Mucosa of descending colon (tissue), 3 donors: ENCODE measurements around the gene HGD. TPM values are rescaled to one million over a fixed set of nuclear protein-coding genes. Genes with fewer than 3 reads are reported as not detected.
"Not testable (repeated sequence)": the region's sequence is repeated elsewhere in the genome, so short reads cannot be mapped to it uniquely, and the experiment has no call there.

ENCODE experiments used
- ATAC-seq: fragments of 200-7000 bp; cut with Tn5 transposase; one replicate; pipeline ENCODE4 v1.9.1; 2020; ENCODE audit warnings: mild to moderate bottlenecking, moderate library complexity
- DNase-seq, 3 donors: peaks; one replicate each; pipeline ENCODE4 v3.0.0-alpha.2; 2020
- H3K36me3 ChIP-seq: fragments of 200-600 bp; one replicate; pipeline ENCODE4 v1.8.0; 2021; ENCODE audit warnings: low read depth, mild to moderate bottlenecking
- H3K4me1 ChIP-seq: fragments of 200-600 bp; one replicate; pipeline ENCODE4 v1.8.0; 2021; ENCODE audit warnings: low read depth, mild to moderate bottlenecking
- H3K4me3 ChIP-seq: fragments of 200-600 bp; one replicate; pipeline ENCODE4 v1.8.0; 2021; ENCODE audit warnings: mild to moderate bottlenecking
- H3K9me3 ChIP-seq: fragments of 200-600 bp; one replicate; pipeline ENCODE4 v1.8.0; 2021; ENCODE audit warnings: mild to moderate bottlenecking
- intact Hi-C, 2 donors: fragments of 100-400 bp; cut with DNase I in 1 of 2; cut with micrococcal nuclease in 1 of 2; formaldehyde crosslinking; loops; one replicate each; pipeline versions ENCODE4 v1.11.0 to v1.11.1; 2022; cut with DNase I, micrococcal nuclease
- long read RNA-seq, 2 donors: library from polyadenylated mRNA; unstranded; transcript quantifications; one replicate each; pipeline ENCODE4 v2.0.0, GENCODE V29; 2019 to 2021
- total RNA-seq, 3 donors: library from RNA; stranded (reverse); fragmentation: NEBNext Ultra II Directional in 2 of 3; extraction: Animal tissue kit (Norgen Biotek cat#: 25700) in 2 of 3; gene quantifications; one replicate each; pipeline versions ENCODE4 v1.2.1 to v1.2.4, GENCODE V29; 2021 to 2023
- TF ChIP-seq, protein P1 (sequence below): fragments of 200-600 bp; IDR thresholded peaks from one replicate; pipeline ENCODE4 v1.8.0; 2022; ENCODE audit warnings: antibody characterized with exemption, mild to moderate bottlenecking
- donor health status: DM: no; HTN: no; CAD: no; lungs with moderate emphysema.
- donor health status: DM: no; HTN: no; CAD: no.
- donor health status: DM: no; HTN: yes; CAD: no.

The HGD gene
- total RNA-seq = 10 to 100 TPM; 15.7 to 53.3 (median 46.0) TPM
- long read RNA-seq, donor 1, transcript HGD-201 (14 exons, 2,005 nt) = major isoform, 6 of 10 reads
- long read RNA-seq, donor 1, partial matches to known transcripts = 0 of 10 reads
- long read RNA-seq, donor 1, other reads (novel, unspliced or antisense) = 3 of 10 reads
- long read RNA-seq, donor 2, transcript HGD-201 (14 exons, 2,005 nt) = major isoform, 20 of 33 reads
- long read RNA-seq, donor 2, partial matches to known transcripts = 3 of 33 reads
- long read RNA-seq, donor 2, other reads (novel, unspliced or antisense) = 9 of 33 reads

- no peaks in the 10 kb centered on the region for H3K9me3 ChIP-seq
- peaks cover 11% of the 10 kb centered on the region for H3K4me1 ChIP-seq
- peak in 1 of 3 donors; percentile 75 for DNase-seq
- TF ChIP-seq, protein P1, sequence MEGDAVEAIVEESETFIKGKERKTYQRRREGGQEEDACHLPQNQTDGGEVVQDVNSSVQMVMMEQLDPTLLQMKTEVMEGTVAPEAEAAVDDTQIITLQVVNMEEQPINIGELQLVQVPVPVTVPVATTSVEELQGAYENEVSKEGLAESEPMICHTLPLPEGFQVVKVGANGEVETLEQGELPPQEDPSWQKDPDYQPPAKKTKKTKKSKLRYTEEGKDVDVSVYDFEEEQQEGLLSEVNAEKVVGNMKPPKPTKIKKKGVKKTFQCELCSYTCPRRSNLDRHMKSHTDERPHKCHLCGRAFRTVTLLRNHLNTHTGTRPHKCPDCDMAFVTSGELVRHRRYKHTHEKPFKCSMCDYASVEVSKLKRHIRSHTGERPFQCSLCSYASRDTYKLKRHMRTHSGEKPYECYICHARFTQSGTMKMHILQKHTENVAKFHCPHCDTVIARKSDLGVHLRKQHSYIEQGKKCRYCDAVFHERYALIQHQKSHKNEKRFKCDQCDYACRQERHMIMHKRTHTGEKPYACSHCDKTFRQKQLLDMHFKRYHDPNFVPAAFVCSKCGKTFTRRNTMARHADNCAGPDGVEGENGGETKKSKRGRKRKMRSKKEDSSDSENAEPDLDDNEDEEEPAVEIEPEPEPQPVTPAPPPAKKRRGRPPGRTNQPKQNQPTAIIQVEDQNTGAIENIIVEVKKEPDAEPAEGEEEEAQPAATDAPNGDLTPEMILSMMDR = no peak
- H3K4me3 ChIP-seq = no peak within 1 kb of the TSS
- peak; percentile 88 for ATAC-seq
- H3K36me3 ChIP-seq = no peaks in the 10 kb centered on the region
- intact Hi-C loops = no loop called here
Observed at GRCh38 chr3:120682095-120682681, at the start of gene HGD. TSS of gene HGD (minus strand) at chr3:120682239. CDS start at chr3:120682111, 128 bp downstream.

DNA sequence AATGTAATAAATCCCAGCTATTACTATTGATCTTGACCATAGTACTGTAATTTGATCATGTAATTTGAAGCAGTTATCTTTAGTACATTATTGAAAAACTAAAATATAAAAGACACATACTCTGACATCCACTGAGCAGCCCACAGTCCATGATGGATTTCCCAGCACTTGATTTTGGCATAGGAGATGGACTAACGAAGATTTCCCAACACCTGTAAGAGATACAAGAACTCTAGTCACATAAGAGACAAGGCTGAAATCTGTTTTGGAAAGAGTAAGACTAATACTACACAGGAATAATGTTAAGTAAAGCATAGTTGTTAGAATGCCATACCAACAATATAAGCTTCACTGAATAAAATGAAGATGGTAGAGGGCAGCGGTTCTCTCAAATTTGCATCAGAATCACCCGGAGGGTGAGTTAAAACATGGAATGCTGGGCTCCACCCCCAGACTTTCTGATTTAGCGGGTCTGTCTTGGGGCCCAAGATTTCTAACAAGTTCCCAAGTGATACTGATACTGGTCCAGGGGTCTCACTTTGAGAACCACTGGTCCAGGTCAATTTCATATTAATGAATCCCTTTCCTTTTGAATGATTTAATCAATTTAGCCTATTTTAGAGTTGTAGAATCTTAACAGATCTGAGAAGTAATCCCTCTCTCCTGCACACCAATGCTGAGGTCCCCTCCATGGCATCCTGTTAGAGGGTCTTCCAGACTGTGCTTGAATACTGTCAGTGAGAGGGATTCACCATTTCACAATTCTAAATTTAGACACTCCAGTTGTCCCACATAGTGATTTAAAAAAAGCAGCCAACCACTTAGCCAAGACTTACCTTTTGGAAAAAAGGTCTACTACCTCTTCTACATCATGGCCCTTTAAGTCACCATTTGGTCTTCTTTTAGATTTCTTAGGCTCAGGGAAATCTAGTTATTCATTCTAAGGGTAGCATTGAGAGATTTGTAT is 48.8 kb upstream of the HGD start:
- intact Hi-C loops = no loop called here
- H3K4me3 ChIP-seq = no peak overlapping the region
- H3K4me1 ChIP-seq = no peaks in the 10 kb centered on the region
- no peak for DNase-seq
- no peak for ATAC-seq
- H3K9me3 ChIP-seq = peaks cover 9% of the 10 kb centered on the region
- H3K36me3 ChIP-seq = no peaks in the 10 kb centered on the region
- TF ChIP-seq, protein P1 = no peak

DNA sequence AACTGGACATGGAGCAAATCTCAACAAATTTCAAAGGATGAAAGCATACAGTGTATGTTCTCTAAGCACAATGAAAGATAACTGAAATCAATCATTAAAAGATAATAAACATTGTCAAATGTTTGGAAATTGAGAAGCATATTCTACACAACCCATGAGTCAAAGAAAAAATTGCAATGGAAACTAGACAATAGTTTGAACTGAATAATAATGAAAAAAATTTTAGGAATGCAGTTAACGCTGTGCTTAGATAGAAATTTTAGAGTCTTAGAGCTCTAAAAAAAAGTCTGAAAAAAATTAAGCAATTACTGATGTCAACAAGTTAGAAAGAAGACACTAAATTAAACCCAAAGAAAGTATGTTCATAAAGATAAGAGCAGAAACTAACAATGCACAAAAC is 44.8 kb upstream of the HGD start:
- ATAC-seq (no peak), DNase-seq (no peak)
- H3K9me3 ChIP-seq = peaks cover 2% of the 10 kb centered on the region
- intact Hi-C loops = no loop called here
- TF ChIP-seq, protein P1 = no peak
- H3K4me1 ChIP-seq = no peaks in the 10 kb centered on the region
- H3K36me3 ChIP-seq = no peaks in the 10 kb centered on the region
- no peak overlapping the region for H3K4me3 ChIP-seq

DNA sequence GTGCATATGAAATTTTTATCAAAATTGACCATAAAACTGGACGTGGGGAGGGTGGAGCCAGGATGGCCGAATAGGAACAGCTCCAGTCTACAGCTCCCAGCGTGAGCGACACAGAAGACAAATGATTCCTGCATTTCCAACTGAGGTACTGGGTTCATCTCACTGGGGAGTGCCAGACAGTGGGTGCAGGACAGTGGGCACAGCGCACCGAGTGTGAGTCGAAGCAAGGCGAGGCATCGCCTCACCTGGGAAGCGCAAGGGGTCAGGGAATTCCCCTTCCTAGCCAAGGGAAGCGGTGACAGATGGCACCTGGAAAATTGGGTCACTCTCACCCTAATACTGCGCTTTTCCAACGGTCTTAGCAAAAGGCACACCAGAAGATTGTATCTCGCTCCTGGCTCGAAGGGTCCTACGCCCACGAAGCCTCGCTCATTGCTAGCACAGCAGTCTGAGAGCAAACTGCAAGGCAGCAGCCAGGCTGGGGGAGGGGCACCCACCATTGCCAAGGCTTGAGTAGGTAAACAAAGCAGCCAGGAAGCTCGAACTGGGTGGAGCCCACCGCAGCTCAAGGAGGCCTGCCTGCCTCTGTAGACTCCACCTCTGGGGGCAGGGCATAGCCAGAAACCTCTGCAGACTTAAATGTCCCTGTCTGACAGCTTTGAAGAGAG is 37.3 kb upstream of the HGD start:
- H3K9me3 ChIP-seq, H3K4me1 ChIP-seq, intact Hi-C loops, ATAC-seq, H3K4me3 ChIP-seq, H3K36me3 ChIP-seq: not testable (repeated sequence)
- DNase-seq = peak; percentile 83 to 87 (median 85)

GRCh38 chr3:120713262-120713661 is 31.2 kb upstream of the HGD start:
- no peak for ATAC-seq
- TF ChIP-seq, protein P1 = no peak
- no peak for DNase-seq
- intact Hi-C loops = no loop called here
- no peaks in the 10 kb centered on the region for H3K9me3 ChIP-seq
- no peaks in the 10 kb centered on the region for H3K4me1 ChIP-seq
- H3K36me3 ChIP-seq = no peaks in the 10 kb centered on the region
- H3K4me3 ChIP-seq = no peak overlapping the region
